ENCODE results near the gene MAP4K4.

The MAP4K4 gene

GRCh38 chr2:101889460-101890098 is 192.1 kb downstream of the MAP4K4 start:
- Histone ChIP-seq H2AFZ (ENCODE audit: low read depth, low read length) (no peak overlapping the region), H3K4me1 (ENCODE audit: low read length) (no peaks in the 10 kb centered on the region), H3K4me2 (ENCODE audit: low read length) (no peak overlapping the region), H3K4me3 (ENCODE audit: low read length) (no peak overlapping the region), H3K79me2 (ENCODE audit: low read length) (peaks cover 1% of the 10 kb centered on the region; the same call in 1 of the 2 replicates), H4K20me1 (ENCODE audit: insufficient read depth, low read length) (no peaks in the 10 kb centered on the region), H3K27ac (ENCODE audit: low read length) (no peak overlapping the region), H3K9ac (ENCODE audit: low read length) (no peak overlapping the region), H3K27me3 (ENCODE audit: low read depth, low read length) (no peaks in the 10 kb centered on the region), H3K36me3 (replicated peaks; ENCODE audit: low read depth, low read length) (peaks cover 75% of the 10 kb centered on the region), H3K9me3 (ENCODE audit: insufficient read depth, low read length) (no peaks in the 10 kb centered on the region)
- TF ChIP-seq CTCF (IDR thresholded peaks at IDR 0.05; ENCODE audit: low read depth, low read length) = no peak
- TF ChIP-seq EZH2phosphoT487 (IDR thresholded peaks at IDR 0.05; ENCODE audit: low read depth) = no peak

DNA sequence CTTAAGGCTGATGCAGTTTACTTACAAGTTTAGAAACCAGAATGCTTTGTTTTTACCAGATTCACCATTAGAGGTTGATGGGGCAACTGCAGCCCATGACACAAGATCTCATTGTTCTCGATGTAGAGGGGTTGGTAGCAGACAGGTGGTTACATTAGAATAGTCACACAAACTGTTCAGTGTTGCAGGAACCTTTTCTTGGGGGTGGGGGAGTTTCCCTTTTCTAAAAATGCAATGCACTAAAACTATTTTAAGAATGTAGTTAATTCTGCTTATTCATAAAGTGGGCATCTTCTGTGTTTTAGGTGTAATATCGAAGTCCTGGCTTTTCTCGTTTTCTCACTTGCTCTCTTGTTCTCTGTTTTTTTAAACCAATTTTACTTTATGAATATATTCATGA is 194.9 kb downstream of the MAP4K4 start:
- Histone ChIP-seq H3K9me3 (ENCODE audit: insufficient read depth, low read length) (no peaks in the 10 kb centered on the region), H3K4me3 (ENCODE audit: low read length) (no peak overlapping the region), H3K79me2 (ENCODE audit: low read length) (no peaks in the 10 kb centered on the region), H3K36me3 (replicated peaks; ENCODE audit: low read depth, low read length) (peaks cover 75% of the 10 kb centered on the region), H3K4me1 (ENCODE audit: low read length) (no peaks in the 10 kb centered on the region), H3K9ac (ENCODE audit: low read length) (no peak overlapping the region), H3K27me3 (ENCODE audit: low read depth, low read length) (no peaks in the 10 kb centered on the region), H4K20me1 (ENCODE audit: insufficient read depth, low read length) (no peaks in the 10 kb centered on the region), H3K4me2 (ENCODE audit: low read length) (no peak overlapping the region), H3K27ac (ENCODE audit: low read length) (no peak overlapping the region), H2AFZ (ENCODE audit: low read depth, low read length) (no peak overlapping the region)
- TF ChIP-seq CTCF (IDR thresholded peaks at IDR 0.05; ENCODE audit: low read depth, low read length) (no peak), EZH2phosphoT487 (IDR thresholded peaks at IDR 0.05; ENCODE audit: low read depth) (no peak)

DNA sequence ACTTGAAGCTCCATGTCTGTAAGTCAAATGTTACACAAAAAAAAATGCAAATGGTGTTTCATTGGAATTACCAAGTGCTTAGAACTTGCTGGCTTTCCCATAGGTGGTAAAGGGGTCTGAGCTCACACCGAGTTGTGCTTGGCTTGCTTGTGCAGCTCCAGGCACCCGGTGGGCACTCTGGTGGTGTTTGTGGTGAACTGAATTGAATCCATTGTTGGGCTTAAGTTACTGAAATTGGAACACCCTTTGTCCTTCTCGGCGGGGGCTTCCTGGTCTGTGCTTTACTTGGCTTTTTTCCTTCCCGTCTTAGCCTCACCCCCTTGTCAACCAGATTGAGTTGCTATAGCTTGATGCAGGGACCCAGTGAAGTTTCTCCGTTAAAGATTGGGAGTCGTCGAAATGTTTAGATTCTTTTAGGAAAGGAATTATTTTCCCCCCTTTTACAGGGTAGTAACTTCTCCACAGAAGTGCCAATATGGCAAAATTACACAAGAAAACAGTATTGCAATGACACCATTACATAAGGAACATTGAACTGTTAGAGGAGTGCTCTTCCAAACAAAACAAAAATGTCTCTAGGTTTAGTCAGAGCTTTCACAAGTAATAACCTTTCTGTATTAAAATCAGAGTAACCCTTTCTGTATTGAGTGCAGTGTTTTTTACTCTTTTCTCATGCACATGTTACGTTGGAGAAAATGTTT is 196.3 kb downstream of the MAP4K4 start:
- no peak overlapping the region for H3K4me2 ChIP-seq (ENCODE audit: low read length)
- H3K9ac ChIP-seq (ENCODE audit: low read length) = no peak overlapping the region
- no peaks in the 10 kb centered on the region for H4K20me1 ChIP-seq (ENCODE audit: insufficient read depth, low read length)
- no peak overlapping the region for H3K27ac ChIP-seq (ENCODE audit: low read length)
- no peaks in the 10 kb centered on the region for H3K27me3 ChIP-seq (ENCODE audit: low read depth, low read length)
- peaks cover 81% of the 10 kb centered on the region for H3K36me3 ChIP-seq (replicated peaks; ENCODE audit: low read depth, low read length)
- H3K9me3 ChIP-seq (ENCODE audit: insufficient read depth, low read length) = no peaks in the 10 kb centered on the region
- H3K4me3 ChIP-seq (ENCODE audit: low read length) = no peak overlapping the region
- H3K4me1 ChIP-seq (ENCODE audit: low read length) = no peaks in the 10 kb centered on the region
- TF ChIP-seq CTCF (IDR thresholded peaks at IDR 0.05; ENCODE audit: low read depth, low read length) = no peak
- TF ChIP-seq EZH2phosphoT487 (IDR thresholded peaks at IDR 0.05; ENCODE audit: low read depth) = no peak
- no peaks in the 10 kb centered on the region for H3K79me2 ChIP-seq (ENCODE audit: low read length)
- no peak overlapping the region for H2AFZ ChIP-seq (ENCODE audit: low read depth, low read length)

DNA sequence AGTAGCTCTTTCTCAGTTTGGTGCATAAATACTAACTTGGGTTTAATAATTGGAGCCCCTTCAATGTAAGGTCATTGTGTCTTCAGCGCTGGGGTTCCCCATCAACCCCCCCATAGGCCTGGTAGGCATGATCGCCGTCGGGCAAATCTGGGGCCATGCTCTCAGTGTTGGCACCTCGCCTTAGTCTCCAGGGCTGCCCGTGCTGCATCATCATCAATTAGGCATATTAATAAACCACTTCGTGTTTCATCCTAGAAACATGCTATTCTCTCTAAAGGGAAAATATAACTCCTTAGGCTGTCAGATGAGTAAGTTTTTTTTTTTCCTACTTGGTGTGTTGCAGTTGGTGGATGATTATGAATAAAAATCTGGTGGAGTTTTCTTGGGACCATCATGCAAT is 197.5 kb downstream of the MAP4K4 start:
- no peak overlapping the region for H3K27ac ChIP-seq (ENCODE audit: low read length)

More for the DNA sequence above, 197.5 kb downstream of the MAP4K4 start:
- Histone ChIP-seq H4K20me1 (ENCODE audit: insufficient read depth, low read length) (no peaks in the 10 kb centered on the region), H3K36me3 (replicated peaks; ENCODE audit: low read depth, low read length) (peaks cover 80% of the 10 kb centered on the region), H3K9me3 (ENCODE audit: insufficient read depth, low read length) (no peaks in the 10 kb centered on the region), H3K4me1 (ENCODE audit: low read length) (peaks cover 6% of the 10 kb centered on the region), H3K4me2 (ENCODE audit: low read length) (no peak overlapping the region), H3K4me3 (ENCODE audit: low read length) (no peak overlapping the region), H2AFZ (ENCODE audit: low read depth, low read length) (no peak overlapping the region), H3K79me2 (ENCODE audit: low read length) (no peaks in the 10 kb centered on the region), H3K27me3 (ENCODE audit: low read depth, low read length) (no peaks in the 10 kb centered on the region), H3K9ac (ENCODE audit: low read length) (no peak overlapping the region)
- no peak for TF ChIP-seq EZH2phosphoT487 (IDR thresholded peaks at IDR 0.05; ENCODE audit: low read depth)
